Peyer's patch (tissue), 4 donors: ENCODE measurements around the gene SHOC1.

ENCODE experiments used
- CTCF ChIP-seq, 6 experiments: fragments of 450-650 bp in 4 of 6; fragments of 200-600 bp in 2 of 6; sonication (generic) in 1 of 6; IDR thresholded peaks; one replicate each; pipeline ENCODE4 v1.5.1; 2017 to 2019; ENCODE audit warnings: antibody characterized with exemption in 6 of 6, mild to moderate bottlenecking in 3 of 6, moderate library complexity in 1 of 6
- POLR2A ChIP-seq, 2 donors: fragments of 450-650 bp; IDR thresholded peaks; one replicate each; pipeline ENCODE4 v1.5.1; 2017; ENCODE audit warnings: antibody characterized with exemption in 2 of 2, mild to moderate bottlenecking in 2 of 2, moderate library complexity in 2 of 2

- no peak for TF ChIP-seq POLR2A (IDR thresholded peaks at IDR 0.05)
- TF ChIP-seq CTCF (IDR thresholded peaks at IDR 0.05): no peak
These were observed 39.9 kb downstream of the SHOC1 start for GRCh38 chr9:111754800-111755199.
